AG20443 (cell line): ENCODE data around the gene NFE2L3.

Experiments used
- DNase-seq: peaks from one replicate; pipeline ENCODE4 v3.0.0; 2012; ENCODE audit warnings: low spot score, mixed read lengths

NFE2L3 gene

GRCh38 chr7:26199301-26200037, 47.5 kb downstream of the NFE2L3 start:
- peak; percentile 55 for DNase-seq

- DNase-seq: peak; percentile 49
These were observed 48.0 kb downstream of the NFE2L3 start for GRCh38 chr7:26200038-26200443.

- DNase-seq: peak; percentile 90
These were observed 48.6 kb downstream of the NFE2L3 start, which contains the start of gene HNRNPA2B1 for GRCh38 chr7:26200444-26201246. TSS of gene HNRNPA2B1 (minus strand) at chr7:26200746. CDS start at chr7:26200577, 169 bp downstream.

- peak; percentile 95 for DNase-seq
These were observed 49.4 kb downstream of the NFE2L3 start, which contains the start of gene CBX3 for GRCh38 chr7:26201247-26202018. TSS of gene CBX3 (plus strand) at chr7:26201745. CDS start at chr7:26202999, 1,254 bp downstream.

- DNase-seq: peak; percentile 63
These were observed 50.3 kb downstream of the NFE2L3 start for GRCh38 chr7:26202019-26202990.

GRCh38 chr7:26203016-26203415, 51.0 kb downstream of the NFE2L3 start:
- DNase-seq: no peak

GRCh38 chr7:26208040-26208439, 56.0 kb downstream of the NFE2L3 start:
- DNase-seq: no peak

GRCh38 chr7:26212921-26213718, 61.1 kb downstream of the NFE2L3 start:
- DNase-seq: no peak

GRCh38 chr7:26213807-26214515, 62.0 kb downstream of the NFE2L3 start:
- DNase-seq: no peak

GRCh38 chr7:26216049-26216448, 64.1 kb downstream of the NFE2L3 start:
- no peak for DNase-seq

GRCh38 chr7:26224359-26224758, 72.4 kb downstream of the NFE2L3 start:
- DNase-seq: no peak

- DNase-seq: no peak
These were observed 76.0 kb downstream of the NFE2L3 start for GRCh38 chr7:26227987-26228386.

- no peak for DNase-seq
These were observed 82.0 kb downstream of the NFE2L3 start for GRCh38 chr7:26233902-26234511.
